Neural progenitor cell (in vitro differentiated cells): ENCODE data around the gene IFNA13. TPM values are rescaled to one million over a fixed set of nuclear protein-coding genes. Genes with fewer than 3 reads are reported as not detected.
"Not testable (repeated sequence)": the region's sequence is repeated elsewhere in the genome, so short reads cannot be mapped to it uniquely, and the experiment has no call there.

Experiments used
- DNase-seq: peaks from one replicate; pipeline ENCODE4 v3.0.0-alpha.2; 2016; ENCODE audit warnings: low spot score
- H2AFZ ChIP-seq: fragments of 200-600 bp; sonication (generic); replicated peaks from 2 replicates; pipeline ENCODE4 v1.6.1; 2016; ENCODE audit warnings: antibody characterized with exemption
- H3F3A ChIP-seq: fragments of 200-600 bp; sonication (generic); 2 replicates; pipeline ENCODE4 v1.6.1; 2016; ENCODE audit warnings: antibody characterized with exemption, low read depth
- H3K27ac ChIP-seq: fragments of 200-600 bp; sonication (generic); 2 replicates; pipeline ENCODE4 v1.5.1; 2016; ENCODE audit warnings: mild to moderate bottlenecking
- H3K27me3 ChIP-seq: fragments of 200-600 bp; sonication (generic); 2 replicates; pipeline ENCODE4 v1.6.1; 2016; ENCODE audit warnings: mild to moderate bottlenecking, moderate library complexity
- H3K36me3 ChIP-seq: fragments of 200-600 bp; sonication (generic); 2 replicates; pipeline ENCODE4 v1.5.1; 2016
- H3K4me1 ChIP-seq: fragments of 200-600 bp; sonication (generic); 2 replicates; pipeline ENCODE4 v1.6.1; 2016; ENCODE audit warnings: mixed run types
- H3K4me2 ChIP-seq: fragments of 200-600 bp; sonication (generic); 2 replicates; pipeline ENCODE4 v1.6.1; 2016
- H3K4me3 ChIP-seq: fragments of 200-600 bp; sonication (generic); 2 replicates; pipeline ENCODE4 v1.5.1; 2016
- H3K79me2 ChIP-seq: fragments of 200-600 bp; sonication (generic); 2 replicates; pipeline ENCODE4 v1.6.1; 2016; ENCODE audit warnings: low read depth
- H3K9ac ChIP-seq: fragments of 200-600 bp; sonication (generic); 2 replicates; pipeline ENCODE4 v1.6.1; 2016
- H3K9me3 ChIP-seq: fragments of 200-600 bp; sonication (generic); 2 replicates; pipeline ENCODE4 v1.5.1; 2016; ENCODE audit warnings: low read depth
- H4K20me1 ChIP-seq: fragments of 200-600 bp; sonication (generic); 2 replicates; pipeline ENCODE4 v1.6.1; 2016; ENCODE audit warnings: low read depth
- H3K27ac Mint-ChIP-seq: 3 replicates; pipeline ENCODE4 v1.8.0; 2021; ENCODE audit warnings: mixed read lengths
- H3K27me3 Mint-ChIP-seq: 2 replicates; pipeline ENCODE4 v1.8.0; 2022; ENCODE audit warnings: low read depth, mild to moderate bottlenecking, inconsistent platforms, moderate library complexity, mixed read lengths; ENCODE audit not compliant: insufficient read depth
- H3K36me3 Mint-ChIP-seq: 3 replicates; pipeline ENCODE4 v1.8.0; 2021; ENCODE audit warnings: mixed read lengths
- H3K4me1 Mint-ChIP-seq: 3 replicates; pipeline ENCODE4 v1.8.0; 2021; ENCODE audit warnings: mixed read lengths
- H3K4me3 Mint-ChIP-seq: 3 replicates; pipeline ENCODE4 v1.8.0; 2021; ENCODE audit warnings: mild to moderate bottlenecking, moderate library complexity, mixed read lengths
- H3K9me3 Mint-ChIP-seq: 3 replicates; pipeline ENCODE4 v1.8.0; 2020; ENCODE audit warnings: mixed read lengths
- CTCF ChIP-seq: fragments of 200-600 bp; sonication (generic); IDR thresholded peaks from 2 replicates; pipeline ENCODE4 v1.5.1; 2017; ENCODE audit warnings: antibody characterized with exemption, mild to moderate bottlenecking
- EZH2 ChIP-seq: fragments of 200-600 bp; sonication (generic); IDR thresholded peaks from 2 replicates; pipeline ENCODE4 v1.6.1; 2017; ENCODE audit warnings: antibody characterized with exemption, mild to moderate bottlenecking, moderate library complexity
- EZH2phosphoT487 ChIP-seq: fragments of 200-600 bp; sonication (generic); IDR thresholded peaks from 2 replicates; pipeline ENCODE4 v1.6.1; 2017; ENCODE audit warnings: antibody characterized with exemption
- total RNA-seq: library from RNA; depleted of rRNA; stranded (reverse); fragments of >200 nt; gene quantifications from 2 replicates; pipeline ENCODE4 v1.2.3, GENCODE V29; 2015; ENCODE audit warnings: low replicate concordance

The IFNA13 gene
- total RNA-seq, 1 donor from 2014 or later: not detected

GRCh38 chr9:21385131-21385670 lies 17.3 kb upstream of the IFNA13 start, which contains the start of gene IFNA2:
IFNA2 (minus strand) TSS chr9:21385398; CDS start chr9:21385329, 69 bp downstream.
- Mint-ChIP-seq H3K27ac (no peak within 1 kb of the TSS), H3K36me3 (no peaks in the 10 kb centered on the region), H3K9me3 (no peaks in the 10 kb centered on the region), H3K4me3 (no peak within 1 kb of the TSS), H3K27me3 (no peaks in the 10 kb centered on the region), H3K4me1 (no peaks in the 10 kb centered on the region)
- no peaks in the 10 kb centered on the region for H3K9me3 ChIP-seq
- no peaks in the 10 kb centered on the region for H3K4me1 ChIP-seq
- no peak within 1 kb of the TSS for H2AFZ ChIP-seq
- H3K36me3 ChIP-seq: no peaks in the 10 kb centered on the region
- H3K4me2 ChIP-seq: no peak within 1 kb of the TSS
- H3K27ac ChIP-seq: no peak within 1 kb of the TSS
- H3K27me3 ChIP-seq: peaks cover 15% of the 10 kb centered on the region
- H3K4me3 ChIP-seq: no peak within 1 kb of the TSS
- no peaks in the 10 kb centered on the region for H3K79me2 ChIP-seq
- no peak within 1 kb of the TSS for H3K9ac ChIP-seq
- TF ChIP-seq EZH2phosphoT487 (no peak), EZH2 (no peak), CTCF (no peak)
- no peaks in the 10 kb centered on the region for H3F3A ChIP-seq
- no peaks in the 10 kb centered on the region for H4K20me1 ChIP-seq
- DNase-seq: no peak

- Mint-ChIP-seq H3K27me3 (no peaks in the 10 kb centered on the region), H3K4me1 (no peaks in the 10 kb centered on the region), H3K4me3 (no peak overlapping the region), H3K27ac (no peak overlapping the region), H3K36me3 (no peaks in the 10 kb centered on the region), H3K9me3 (no peaks in the 10 kb centered on the region)
- H3K9me3 ChIP-seq: no peaks in the 10 kb centered on the region
- no peak overlapping the region for H2AFZ ChIP-seq
- H3K27me3 ChIP-seq: peaks cover 4% of the 10 kb centered on the region
- no peak overlapping the region for H3K9ac ChIP-seq
- H3F3A ChIP-seq: no peaks in the 10 kb centered on the region
- H3K36me3 ChIP-seq: no peaks in the 10 kb centered on the region
- H3K79me2 ChIP-seq: no peaks in the 10 kb centered on the region
- no peak for DNase-seq
- no peaks in the 10 kb centered on the region for H4K20me1 ChIP-seq
- TF ChIP-seq EZH2 (no peak), CTCF (no peak), EZH2phosphoT487 (no peak)
- no peak overlapping the region for H3K4me3 ChIP-seq
- no peak overlapping the region for H3K4me2 ChIP-seq
- no peak overlapping the region for H3K27ac ChIP-seq
- H3K4me1 ChIP-seq: no peaks in the 10 kb centered on the region
These were observed 15.8 kb upstream of the IFNA13 start for GRCh38 chr9:21383627-21384026.

- H3K9me3 Mint-ChIP-seq: no peaks in the 10 kb centered on the region
- Histone ChIP-seq H3K79me2 (no peaks in the 10 kb centered on the region), H3F3A (no peaks in the 10 kb centered on the region), H3K4me1 (no peaks in the 10 kb centered on the region), H2AFZ (no peak overlapping the region), H3K4me3 (no peak overlapping the region), H3K36me3 (no peaks in the 10 kb centered on the region), H3K27ac (no peak overlapping the region), H3K9me3 (no peaks in the 10 kb centered on the region), H3K27me3 (peaks cover 4% of the 10 kb centered on the region), H4K20me1 (no peaks in the 10 kb centered on the region), H3K9ac (no peak overlapping the region), H3K4me2 (no peak overlapping the region)
- TF ChIP-seq EZH2: no peak
- TF ChIP-seq CTCF: no peak
- no peak for TF ChIP-seq EZH2phosphoT487
- no peak overlapping the region for H3K4me3 Mint-ChIP-seq
- DNase-seq: no peak
- no peaks in the 10 kb centered on the region for H3K4me1 Mint-ChIP-seq
- no peak overlapping the region for H3K27ac Mint-ChIP-seq
- H3K27me3 Mint-ChIP-seq: no peaks in the 10 kb centered on the region
- H3K36me3 Mint-ChIP-seq: no peaks in the 10 kb centered on the region
These were observed 13.8 kb upstream of the IFNA13 start for GRCh38 chr9:21381448-21382339.

- not testable (repeated sequence) for H3K9me3 Mint-ChIP-seq, H3K79me2 ChIP-seq, H3K27ac ChIP-seq, H3K4me1 Mint-ChIP-seq, DNase-seq, H3K4me3 ChIP-seq, H2AFZ ChIP-seq, H3K9ac ChIP-seq, H3K27me3 Mint-ChIP-seq, H4K20me1 ChIP-seq, H3F3A ChIP-seq, H3K27ac Mint-ChIP-seq, H3K4me1 ChIP-seq, H3K4me3 Mint-ChIP-seq, H3K36me3 Mint-ChIP-seq, H3K27me3 ChIP-seq, H3K9me3 ChIP-seq, H3K4me2 ChIP-seq, H3K36me3 ChIP-seq
These were observed 3.6 kb upstream of the IFNA13 start for GRCh38 chr9:21371467-21371866.

- H3K4me3 ChIP-seq, H3K79me2 ChIP-seq, DNase-seq, H3K36me3 Mint-ChIP-seq, H3K9me3 Mint-ChIP-seq, H3K4me1 ChIP-seq, H3K4me2 ChIP-seq, H3K9ac ChIP-seq, H3K27ac Mint-ChIP-seq, H3F3A ChIP-seq, H3K27me3 ChIP-seq, H3K9me3 ChIP-seq, H3K27me3 Mint-ChIP-seq, H4K20me1 ChIP-seq, H2AFZ ChIP-seq, H3K27ac ChIP-seq, H3K4me1 Mint-ChIP-seq, H3K4me3 Mint-ChIP-seq, H3K36me3 ChIP-seq: not testable (repeated sequence)
These were observed 688 bp downstream of the IFNA13 start for GRCh38 chr9:21367169-21367568.
